Right renal pelvis (tissue), 4 donors: ENCODE data around the gene SLC34A1. TPM values are rescaled to one million over a fixed set of nuclear protein-coding genes. Genes with fewer than 3 reads are reported as not detected.
"Not testable (repeated sequence)": the region's sequence is repeated elsewhere in the genome, so short reads cannot be mapped to it uniquely, and the experiment has no call there.

Experiments used
- DNase-seq, 4 donors: peaks; one replicate each; pipeline ENCODE4 v3.0.0-alpha.2; 2013; ENCODE audit warnings: low read depth in 4 of 4, low spot score in 3 of 4, missing footprints in 1 of 4
- polyA plus RNA-seq, 4 donors: library from polyadenylated mRNA; unstranded; fragments of 120-200 nt; gene quantifications; one replicate each; pipeline ENCODE4 v1.2.1, GENCODE V29; 2013; ENCODE audit not compliant: insufficient read length in 4 of 4

SLC34A1 gene
- polyA plus RNA-seq, 4 donors, result 134 to 198 (median 174) TPM

DNA sequence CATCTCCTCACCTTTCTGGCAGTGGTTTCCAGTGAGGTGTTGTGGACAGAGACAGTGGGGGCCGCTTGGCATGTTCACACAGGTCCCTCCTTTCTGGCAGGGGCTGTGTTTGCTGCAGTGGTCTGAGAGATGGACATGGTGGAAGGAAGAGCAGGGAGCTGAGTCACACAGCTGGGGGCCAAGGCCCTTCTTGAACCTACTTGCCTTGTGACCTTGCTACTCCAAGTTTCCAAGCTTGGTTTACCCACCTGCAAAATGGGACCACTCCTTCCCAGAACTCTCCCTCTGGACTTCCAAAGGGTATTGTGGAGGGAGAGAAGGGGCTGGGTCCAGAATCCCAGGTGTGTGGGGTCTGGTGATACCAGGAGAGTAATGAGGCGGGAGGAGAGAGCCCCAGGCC lies 21.1 kb downstream of the SLC34A1 start:
- no peak for DNase-seq

DNA sequence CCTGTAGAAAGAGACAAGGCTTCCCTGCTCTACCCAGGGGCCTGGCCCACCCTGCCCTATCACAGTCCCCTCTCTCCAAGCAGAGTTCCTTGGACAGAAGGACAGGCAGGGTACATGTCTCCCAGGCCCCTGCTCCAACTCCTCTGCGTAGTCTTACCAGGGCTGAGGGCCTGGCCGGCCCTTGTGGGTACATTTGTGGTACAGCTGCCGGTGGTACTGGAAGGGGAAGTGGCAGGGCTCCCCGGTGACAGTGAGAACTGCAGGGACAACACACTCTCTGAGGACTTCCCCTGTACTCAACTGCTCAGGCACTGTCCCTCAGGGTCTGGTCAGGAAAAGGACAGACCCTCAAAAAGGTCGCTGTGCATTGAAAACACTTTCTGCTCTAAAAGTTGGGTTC lies 21.6 kb downstream of the SLC34A1 start:
- no peak for DNase-seq

DNA sequence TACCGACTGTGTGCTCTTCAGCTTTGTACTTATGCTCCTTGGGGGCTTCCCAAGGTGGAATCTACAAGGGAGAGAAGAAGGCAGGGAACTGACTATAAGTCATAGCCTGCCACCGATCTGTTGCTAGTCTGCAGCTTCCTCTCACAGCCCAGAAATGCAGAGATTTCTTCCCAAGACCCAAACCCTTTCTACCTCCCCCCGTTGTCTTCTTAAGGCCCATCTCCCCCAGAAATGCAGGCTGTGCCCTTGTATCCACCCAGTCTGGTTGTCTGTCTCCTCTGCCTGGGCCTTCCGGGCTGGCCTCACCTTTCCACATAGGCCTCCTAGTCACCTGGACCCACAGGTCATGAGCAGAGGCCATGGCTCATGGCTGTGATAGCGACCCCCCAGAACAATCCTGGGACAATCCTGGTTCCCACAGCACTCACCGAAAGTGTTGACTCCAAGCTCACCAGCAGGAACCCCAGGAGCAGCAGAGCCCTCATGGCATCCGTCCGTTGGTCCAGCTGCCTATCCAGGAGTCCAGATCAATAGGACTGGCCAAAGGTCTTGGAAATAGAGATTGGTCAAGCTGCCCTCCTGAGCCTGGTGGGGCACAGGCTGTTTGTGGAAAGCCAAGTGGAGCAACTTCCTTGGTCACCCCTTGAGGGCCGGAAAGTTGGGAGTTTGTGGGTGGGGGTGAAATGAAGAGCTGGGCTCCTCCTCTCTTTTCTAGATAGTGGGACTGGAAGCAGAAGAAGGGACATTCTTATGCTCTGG lies 25.0 kb downstream of the SLC34A1 start, which contains the start of gene F12:
TSS of gene F12 (minus strand) at position 522 of the 759 bp plus-strand sequence. CDS start at position 485, 37 bp downstream.
- no peak for DNase-seq

GRCh38 chr5:177410575-177410974 lies 26.3 kb downstream of the SLC34A1 start:
- no peak for DNase-seq

GRCh38 chr5:177412603-177413233 lies 28.5 kb downstream of the SLC34A1 start:
- no peak for DNase-seq

DNA sequence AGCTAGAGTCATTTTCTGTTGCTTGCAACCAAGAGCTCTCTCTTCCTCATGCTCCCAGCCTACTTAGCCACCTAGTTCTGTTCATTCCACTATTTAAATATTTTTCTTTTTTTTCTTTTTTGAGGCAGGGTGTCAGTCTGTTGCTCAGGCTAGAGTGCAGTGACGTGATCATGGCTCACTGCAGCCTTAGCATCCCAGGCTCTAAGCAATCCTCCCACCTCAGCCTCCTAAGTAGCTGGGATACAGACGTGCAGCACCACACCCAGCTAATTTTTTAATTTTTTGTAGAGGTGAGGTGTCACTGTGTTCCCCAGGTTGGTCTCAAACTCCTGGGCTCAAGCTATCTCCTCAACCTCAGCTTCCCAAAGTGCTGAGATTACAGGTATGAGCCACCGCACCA lies 30.2 kb downstream of the SLC34A1 start:
- DNase-seq, result no peak

- DNase-seq, result not testable (repeated sequence)
Measured at GRCh38 chr5:177417081-177417480, 32.8 kb downstream of the SLC34A1 start.

DNA sequence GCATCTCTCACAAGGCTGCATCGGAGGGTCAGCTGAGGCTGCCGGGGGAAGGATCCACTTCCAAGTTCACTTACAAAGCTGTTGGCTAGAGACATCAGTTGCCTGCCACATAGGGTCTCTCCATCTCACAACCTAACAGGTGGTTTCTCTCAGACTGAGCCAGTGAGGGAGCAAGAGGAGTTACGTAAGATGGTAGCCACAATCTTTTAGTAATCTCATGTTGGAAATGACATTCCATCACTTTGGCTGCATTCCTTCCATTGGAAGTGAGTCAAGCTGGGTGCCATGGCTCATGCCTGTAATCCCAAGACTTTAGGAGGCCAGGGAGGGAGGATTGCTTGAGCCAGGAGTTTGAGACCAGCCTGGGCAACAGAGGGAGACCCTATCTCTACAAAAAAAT lies 34.8 kb downstream of the SLC34A1 start:
- DNase-seq, result no peak

DNA sequence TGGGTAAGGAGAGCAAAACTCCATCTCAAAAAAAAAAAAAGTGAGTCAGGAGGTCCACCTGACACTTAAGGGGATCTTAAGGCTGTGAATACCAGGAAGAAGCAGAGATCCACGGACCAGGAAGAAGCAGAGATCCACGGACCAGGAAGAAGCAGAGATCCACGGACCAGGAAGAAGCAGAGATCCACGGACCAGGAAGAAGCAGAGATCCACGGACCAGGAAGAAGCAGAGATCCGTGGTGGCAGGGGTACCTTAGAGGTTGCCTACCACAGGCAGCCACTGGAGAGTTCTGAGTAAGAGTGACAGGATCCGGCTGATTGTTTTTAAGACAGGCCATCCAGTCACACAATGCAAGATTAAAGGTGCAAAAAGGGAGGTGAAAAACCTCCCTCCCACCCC lies 36.2 kb downstream of the SLC34A1 start:
- not testable (repeated sequence) for DNase-seq

GRCh38 chr5:177421062-177421798 lies 37.0 kb downstream of the SLC34A1 start:
- no peak for DNase-seq

GRCh38 chr5:177423671-177424070 lies 39.4 kb downstream of the SLC34A1 start:
- DNase-seq, result no peak

DNA sequence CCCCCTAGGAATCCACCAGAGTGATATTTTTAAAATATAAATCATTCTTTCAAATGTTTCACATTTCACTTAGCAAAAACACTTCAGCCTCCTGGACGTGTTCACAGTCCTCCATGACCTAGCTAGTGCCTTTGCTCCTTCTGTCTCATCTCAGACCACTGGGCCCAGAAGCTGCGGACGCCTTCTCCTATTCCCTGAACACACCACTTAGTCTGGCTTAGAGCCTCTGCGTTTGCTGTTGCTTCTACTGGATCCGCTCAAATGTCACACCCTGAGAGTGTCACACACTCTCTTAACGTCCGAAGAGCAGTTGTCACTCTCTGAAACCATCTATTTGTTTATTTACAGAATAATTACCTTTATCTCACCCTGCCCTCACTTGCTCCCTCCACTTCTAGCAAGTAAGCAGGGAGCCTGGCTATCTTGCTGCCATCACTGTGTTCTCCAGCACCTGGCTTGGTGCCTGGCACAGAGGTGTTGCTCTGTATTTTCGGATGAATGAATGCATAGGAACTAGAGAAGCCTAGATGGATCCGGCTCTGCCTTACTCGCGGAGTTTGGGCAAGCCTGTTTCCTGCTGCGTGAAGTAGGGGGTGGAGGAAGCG lies 41.1 kb downstream of the SLC34A1 start:
- DNase-seq, result no peak

DNA sequence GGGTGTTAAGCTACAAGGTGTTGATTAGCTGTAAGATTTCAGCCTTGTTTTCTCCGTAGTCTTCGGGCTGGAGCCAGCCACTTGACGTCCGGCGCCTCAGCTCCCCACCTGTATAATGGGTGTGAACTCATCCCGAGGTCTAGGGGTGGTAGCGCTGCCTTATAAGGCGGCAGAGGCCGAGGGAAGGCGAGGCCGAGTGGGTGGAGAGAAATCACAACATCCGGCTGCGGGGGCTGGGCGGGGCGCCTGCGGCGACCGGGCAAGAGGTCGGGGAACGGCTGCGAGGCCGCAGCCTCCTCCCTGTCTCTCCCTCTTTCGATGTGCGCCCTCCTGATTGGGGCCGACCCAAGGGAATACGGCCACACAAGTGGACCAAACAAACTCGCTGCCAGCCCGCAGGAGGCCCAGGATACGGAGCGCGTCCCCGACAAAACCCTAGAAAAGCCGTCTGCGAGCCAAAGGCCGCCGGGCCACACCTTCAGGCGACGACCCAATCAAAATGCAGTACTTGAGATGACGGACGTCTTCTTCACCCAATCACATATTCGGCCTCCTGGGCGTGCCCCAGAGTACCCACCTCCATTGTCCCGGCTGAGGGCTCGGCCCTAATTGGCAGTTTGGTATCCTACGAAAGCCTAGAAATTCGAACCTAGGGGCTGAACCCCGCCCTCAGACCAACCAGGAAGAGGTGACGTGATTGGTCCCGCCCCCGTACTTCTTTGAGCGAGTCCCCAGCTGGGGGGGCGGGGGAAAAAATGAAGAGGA lies 41.7 kb downstream of the SLC34A1 start:
- peak; percentile 100 for DNase-seq

DNA sequence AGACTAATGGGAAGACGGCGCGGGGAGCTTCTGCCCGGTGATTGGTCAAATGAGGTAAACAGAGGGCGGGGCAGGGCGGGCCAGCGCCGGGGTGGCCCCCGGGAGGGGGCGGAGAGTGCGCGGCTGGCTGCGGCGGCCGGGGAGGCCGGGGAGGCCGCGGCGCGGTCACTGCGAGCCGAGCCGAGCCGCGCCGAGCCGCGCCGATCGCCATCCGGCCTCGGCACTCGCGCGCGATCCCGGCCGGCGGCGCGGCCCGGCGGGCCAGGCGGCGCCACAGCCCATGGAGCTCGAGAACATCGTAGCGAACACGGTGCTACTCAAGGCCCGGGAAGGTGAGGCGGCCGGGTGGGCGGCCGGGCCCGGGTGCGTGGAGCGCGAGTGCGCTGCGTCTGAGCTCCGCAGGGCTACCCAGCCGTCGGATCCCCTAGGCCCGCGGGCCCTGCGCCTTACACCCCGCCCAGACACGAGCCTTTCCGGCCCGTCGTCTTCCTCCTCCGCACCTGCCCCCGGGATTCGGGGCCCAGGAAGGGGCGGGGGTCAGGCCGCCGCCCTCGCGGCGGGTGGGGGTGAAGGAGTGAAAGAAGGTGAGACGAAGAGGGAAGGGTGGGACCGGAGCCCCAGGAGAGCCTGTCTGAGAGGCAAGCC lies 42.5 kb downstream of the SLC34A1 start, which contains the start of gene GRK6:
TSS of gene GRK6 (plus strand) at position 111 of the 645 bp plus-strand sequence. CDS start at position 281, 170 bp downstream.
- DNase-seq, result no peak

GRCh38 chr5:177427211-177427822 lies 43.1 kb downstream of the SLC34A1 start:
- DNase-seq, result no peak

DNA sequence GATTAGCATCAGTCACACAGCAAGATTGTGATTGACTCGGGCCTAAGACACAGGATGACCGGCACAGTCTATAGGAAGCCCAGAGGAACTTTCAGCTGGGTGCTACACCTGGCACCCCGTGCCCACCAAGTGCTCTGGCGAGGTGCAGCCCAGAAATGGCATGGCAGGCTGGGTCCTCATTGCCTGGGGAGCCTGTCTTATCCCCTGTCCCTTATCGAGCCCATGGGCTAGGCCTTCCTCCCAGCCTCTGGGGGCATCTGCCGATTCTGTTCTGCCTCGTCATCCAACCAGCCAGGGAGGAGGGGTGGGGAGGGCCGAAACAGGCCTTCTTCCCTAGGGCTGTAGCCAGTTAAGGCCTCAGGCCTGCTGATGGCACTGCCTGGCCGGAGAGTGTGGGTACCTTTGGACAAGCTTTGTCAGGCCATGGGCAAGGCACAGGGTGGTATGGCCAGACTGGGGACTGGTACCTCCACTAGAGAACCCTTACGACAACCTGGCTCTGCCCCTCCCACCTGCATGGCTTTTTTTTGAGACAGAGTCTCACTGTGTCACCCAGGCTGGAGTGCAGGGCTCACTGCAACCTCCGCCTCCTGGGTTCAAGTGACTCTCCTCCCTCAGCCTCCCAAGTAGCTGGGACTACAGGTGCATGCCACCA lies 43.8 kb downstream of the SLC34A1 start:
- no peak for DNase-seq

- no peak for DNase-seq
Measured at GRCh38 chr5:177428574-177429217, 44.5 kb downstream of the SLC34A1 start.
